KMS-11 (cell line): ENCODE measurements around the gene RHEX.
"Not testable (repeated sequence)": the region's sequence is repeated elsewhere in the genome, so short reads cannot be mapped to it uniquely, and the experiment has no call there.

Experiments
- H2AFZ ChIP-seq: fragments of 200-600 bp; sonication (generic); 2 replicates; pipeline ENCODE4 v1.6.1; 2016; ENCODE audit warnings: antibody characterized with exemption, mixed run types, low read depth
- H3K27ac ChIP-seq: fragments of 200-600 bp; sonication (generic); 2 replicates; pipeline ENCODE4 v1.6.1; 2016; ENCODE audit warnings: mild to moderate bottlenecking, mixed run types
- H3K27me3 ChIP-seq: fragments of 200-600 bp; sonication (generic); 2 replicates; pipeline ENCODE4 v1.6.1; 2017; ENCODE audit warnings: mild to moderate bottlenecking, low read depth, mixed run types, moderate library complexity; ENCODE audit not compliant: insufficient read depth
- H3K36me3 ChIP-seq: fragments of 200-600 bp; sonication (generic); 2 replicates; pipeline ENCODE4 v1.6.1; 2017; ENCODE audit warnings: mild to moderate bottlenecking, mixed run types; ENCODE audit not compliant: insufficient read depth
- H3K4me1 ChIP-seq: fragments of 200-600 bp; sonication (generic); 2 replicates; pipeline ENCODE4 v1.6.1; 2016; ENCODE audit warnings: mild to moderate bottlenecking, low read depth, mixed run types; ENCODE audit not compliant: poor library complexity, severe bottlenecking
- H3K4me2 ChIP-seq: fragments of 200-600 bp; sonication (generic); 2 replicates; pipeline ENCODE4 v1.7.0; 2016; ENCODE audit warnings: mild to moderate bottlenecking, mixed run types
- H3K4me3 ChIP-seq: fragments of 200-600 bp; sonication (generic); IDR thresholded peaks from 2 replicates; pipeline ENCODE4 v1.6.1; 2017; ENCODE audit warnings: low read depth, low read length, mixed read lengths; ENCODE audit not compliant: insufficient read depth
- H3K79me2 ChIP-seq: fragments of 200-600 bp; sonication (generic); 2 replicates; pipeline ENCODE4 v1.6.1; 2016; ENCODE audit warnings: low read depth, mixed run types; ENCODE audit not compliant: insufficient read depth
- H3K9ac ChIP-seq: fragments of 200-600 bp; sonication (generic); 2 replicates; pipeline ENCODE4 v1.6.1; 2016; ENCODE audit warnings: mild to moderate bottlenecking, mixed run types
- H4K20me1 ChIP-seq: fragments of 200-600 bp; sonication (generic); 2 replicates; pipeline ENCODE4 v1.6.1; 2016; ENCODE audit warnings: mild to moderate bottlenecking, mixed run types; ENCODE audit not compliant: insufficient read depth
- CTCF ChIP-seq: fragments of 200-600 bp; sonication (generic); conservative IDR thresholded peaks from 2 replicates; pipeline ENCODE4 v1.6.1; 2017; ENCODE audit warnings: low read depth, mild to moderate bottlenecking, antibody characterized with exemption, low read length, moderate library complexity, mixed read lengths

RHEX gene

GRCh38 chr1:206058927-206059292 is 5.9 kb downstream of the RHEX start:
- Histone ChIP-seq H3K4me2 (no peak overlapping the region), H3K9ac (no peak overlapping the region), H3K27me3 (no peaks in the 10 kb centered on the region), H3K79me2 (no peaks in the 10 kb centered on the region), H3K4me3 (no peak overlapping the region), H2AFZ (no peak overlapping the region), H3K4me1 (peaks cover 9% of the 10 kb centered on the region), H3K27ac (no peak overlapping the region), H3K36me3 (no peaks in the 10 kb centered on the region), H4K20me1 (no peaks in the 10 kb centered on the region)
- TF ChIP-seq CTCF, result no peak

- no peaks in the 10 kb centered on the region for H3K79me2 ChIP-seq
- H3K9ac ChIP-seq, result no peak overlapping the region
- no peak overlapping the region for H3K27ac ChIP-seq
- H3K36me3 ChIP-seq, result no peaks in the 10 kb centered on the region
- H3K27me3 ChIP-seq, result no peaks in the 10 kb centered on the region
- no peak overlapping the region for H3K4me2 ChIP-seq
- TF ChIP-seq CTCF, result no peak
- no peaks in the 10 kb centered on the region for H4K20me1 ChIP-seq
- H3K4me3 ChIP-seq, result no peak overlapping the region
- H3K4me1 ChIP-seq, result peaks cover 4% of the 10 kb centered on the region
- no peak overlapping the region for H2AFZ ChIP-seq
Measured at GRCh38 chr1:206059355-206059915, 6.5 kb downstream of the RHEX start.

GRCh38 chr1:206060844-206061243 is 7.9 kb downstream of the RHEX start:
- Histone ChIP-seq H3K27me3 (no peaks in the 10 kb centered on the region), H3K9ac (no peak overlapping the region), H3K36me3 (no peaks in the 10 kb centered on the region), H2AFZ (no peak overlapping the region), H4K20me1 (no peaks in the 10 kb centered on the region), H3K4me1 (peaks cover 9% of the 10 kb centered on the region), H3K79me2 (no peaks in the 10 kb centered on the region), H3K4me3 (no peak overlapping the region), H3K4me2 (no peak overlapping the region), H3K27ac (no peak overlapping the region)
- no peak for TF ChIP-seq CTCF

- Histone ChIP-seq H3K27ac (no peak overlapping the region), H3K4me3 (no peak overlapping the region), H3K4me2 (no peak overlapping the region), H3K36me3 (no peaks in the 10 kb centered on the region), H2AFZ (no peak overlapping the region), H4K20me1 (no peaks in the 10 kb centered on the region), H3K9ac (no peak overlapping the region), H3K4me1 (peaks cover 25% of the 10 kb centered on the region), H3K79me2 (no peaks in the 10 kb centered on the region), H3K27me3 (no peaks in the 10 kb centered on the region)
- no peak for TF ChIP-seq CTCF
Measured at GRCh38 chr1:206062464-206062863, 9.5 kb downstream of the RHEX start.

- H3K27ac ChIP-seq, H2AFZ ChIP-seq, H3K79me2 ChIP-seq, H3K9ac ChIP-seq, H3K4me3 ChIP-seq, H3K4me2 ChIP-seq, H3K36me3 ChIP-seq, H4K20me1 ChIP-seq, H3K27me3 ChIP-seq: not testable (repeated sequence)
- H3K4me1 ChIP-seq, result peaks cover 40% of the 10 kb centered on the region
Measured at GRCh38 chr1:206064001-206064400, 11.0 kb downstream of the RHEX start.

- not testable (repeated sequence) for H3K36me3 ChIP-seq, H3K27ac ChIP-seq, H4K20me1 ChIP-seq, H2AFZ ChIP-seq, H3K9ac ChIP-seq, H3K79me2 ChIP-seq, H3K4me2 ChIP-seq, H3K4me3 ChIP-seq, H3K27me3 ChIP-seq
- H3K4me1 ChIP-seq, result peaks cover 45% of the 10 kb centered on the region
Measured at GRCh38 chr1:206064501-206064900, 11.5 kb downstream of the RHEX start.
